SK-N-DZ (cell line): ENCODE measurements around the gene FBXO2.
"Not testable (repeated sequence)": the region's sequence is repeated elsewhere in the genome, so short reads cannot be mapped to it uniquely, and the experiment has no call there.

ENCODE experiments used
- DNase-seq: peaks from one replicate; pipeline ENCODE4 v3.0.0-alpha.2; 2015; ENCODE audit warnings: low spot score

Gene FBXO2

DNA sequence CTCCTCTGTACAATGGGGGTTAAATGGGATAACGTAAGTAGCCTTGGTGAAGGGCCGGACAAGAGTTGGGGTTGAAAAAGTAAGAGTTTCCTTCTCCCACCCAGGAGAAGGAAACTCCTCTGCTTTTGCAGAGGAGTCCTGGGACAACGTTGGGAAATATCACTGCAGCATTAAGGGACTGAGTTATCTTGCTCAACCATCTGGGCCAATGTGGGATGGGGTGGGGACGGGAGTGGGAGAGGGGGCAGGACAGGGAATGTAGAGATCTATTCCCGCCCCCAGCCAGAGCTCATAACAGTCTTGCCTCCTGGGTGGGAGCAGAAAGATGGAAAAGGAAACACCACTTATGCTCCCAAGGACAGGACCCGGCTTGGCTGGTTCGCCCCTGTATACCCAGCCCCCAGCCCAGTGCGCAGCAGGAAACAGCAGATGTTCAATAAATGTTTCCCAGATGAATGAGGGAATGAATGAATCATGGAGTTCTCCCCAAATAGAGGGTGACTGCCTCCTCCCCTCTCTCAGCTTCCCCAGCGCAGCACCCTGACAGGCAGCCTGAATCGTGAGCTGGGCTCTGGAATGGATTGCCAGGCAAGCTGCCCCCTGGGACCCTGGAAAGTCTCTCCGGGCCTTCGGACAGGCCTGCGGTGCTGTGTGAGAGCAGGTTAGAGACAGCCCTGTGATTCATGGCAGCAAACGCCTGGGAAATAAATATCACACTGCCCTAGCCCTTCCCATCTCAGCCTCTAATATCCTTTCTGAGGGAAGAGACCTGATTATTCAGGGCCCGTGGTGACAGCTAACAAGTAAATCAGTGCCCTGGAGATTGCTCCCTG lies 24.8 kb downstream of the FBXO2 start:
- peak; percentile 77 for DNase-seq

DNA sequence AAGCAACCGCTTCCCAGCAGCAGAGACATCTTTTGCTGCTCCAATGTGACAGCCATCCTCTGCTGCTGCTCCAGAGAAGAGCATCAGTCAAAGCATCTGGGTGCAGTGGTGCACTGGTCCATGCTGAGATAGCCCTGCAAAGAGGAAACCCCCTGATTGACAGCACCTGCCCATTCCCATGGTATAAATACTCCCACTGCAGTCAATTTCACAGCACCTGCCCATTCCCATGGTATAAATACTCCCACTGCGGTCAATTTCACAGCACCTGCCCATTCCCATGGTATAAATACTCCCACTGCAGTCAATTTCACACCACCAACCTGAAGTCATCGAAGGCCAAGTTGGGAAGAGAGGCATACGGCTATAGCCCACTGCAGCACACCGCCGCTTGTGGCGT lies 25.5 kb downstream of the FBXO2 start:
- no peak for DNase-seq

DNA sequence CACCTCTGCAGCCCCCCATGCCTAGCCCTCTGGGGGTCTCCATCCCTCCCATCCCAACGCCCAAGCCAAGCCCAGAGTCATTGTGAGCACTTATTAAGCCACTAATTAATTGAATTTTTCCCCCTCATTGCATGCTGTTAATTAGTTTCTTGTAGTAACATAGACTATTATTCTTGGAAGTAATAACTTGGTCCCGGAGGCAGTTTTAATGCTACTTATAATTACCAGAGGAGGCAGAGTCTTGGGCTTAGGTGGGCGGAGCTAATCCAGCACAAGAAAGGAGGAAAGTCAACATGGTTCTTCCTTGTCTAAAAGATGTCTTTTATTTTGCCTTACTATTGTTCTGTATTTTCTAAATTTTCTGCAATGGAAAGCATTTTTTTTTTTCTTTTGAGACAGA lies 27.7 kb downstream of the FBXO2 start:
- DNase-seq = no peak

DNA sequence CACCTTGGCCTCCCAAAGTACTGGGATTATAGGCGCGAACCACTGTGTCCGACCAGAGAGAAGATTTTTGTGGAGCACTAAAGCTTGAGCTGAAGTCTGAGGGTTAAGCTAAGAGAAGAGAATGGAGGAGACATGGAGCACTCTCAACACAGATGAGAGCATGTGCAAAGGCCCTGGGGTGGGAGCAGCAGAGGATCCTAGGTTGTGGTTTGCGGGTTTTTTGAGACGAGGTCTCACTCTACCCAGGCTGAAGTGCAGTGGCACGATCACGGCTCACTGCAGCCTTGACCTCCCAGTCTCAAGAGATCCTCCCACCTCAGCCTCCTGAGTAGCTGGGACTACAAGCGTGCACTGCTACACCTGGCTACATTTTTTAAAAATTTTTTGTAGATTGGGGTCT lies 30.5 kb downstream of the FBXO2 start:
- DNase-seq = no peak

GRCh38 chr1:11622398-11622797 lies 31.8 kb downstream of the FBXO2 start:
- no peak for DNase-seq

DNA sequence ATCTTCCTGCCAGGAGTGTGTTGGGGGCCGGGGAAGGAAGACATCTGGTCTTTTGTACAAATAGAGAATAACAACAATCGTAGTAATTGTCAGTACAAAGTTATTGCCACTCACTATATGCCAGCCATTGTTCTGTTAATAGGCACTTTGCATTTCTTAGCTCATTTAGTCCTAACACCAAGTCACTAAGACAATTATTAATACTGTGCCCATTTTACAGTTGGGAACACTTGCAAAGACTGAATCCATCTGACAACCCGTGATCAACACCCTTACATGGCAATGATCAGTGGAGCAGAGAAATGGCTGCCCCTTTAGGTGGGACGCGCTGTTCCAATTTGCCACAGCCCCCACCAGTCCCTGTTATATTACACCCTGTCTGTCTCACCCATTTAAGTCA lies 33.3 kb downstream of the FBXO2 start:
- no peak for DNase-seq

GRCh38 chr1:11620405-11620804 lies 33.8 kb downstream of the FBXO2 start:
- DNase-seq = no peak

DNA sequence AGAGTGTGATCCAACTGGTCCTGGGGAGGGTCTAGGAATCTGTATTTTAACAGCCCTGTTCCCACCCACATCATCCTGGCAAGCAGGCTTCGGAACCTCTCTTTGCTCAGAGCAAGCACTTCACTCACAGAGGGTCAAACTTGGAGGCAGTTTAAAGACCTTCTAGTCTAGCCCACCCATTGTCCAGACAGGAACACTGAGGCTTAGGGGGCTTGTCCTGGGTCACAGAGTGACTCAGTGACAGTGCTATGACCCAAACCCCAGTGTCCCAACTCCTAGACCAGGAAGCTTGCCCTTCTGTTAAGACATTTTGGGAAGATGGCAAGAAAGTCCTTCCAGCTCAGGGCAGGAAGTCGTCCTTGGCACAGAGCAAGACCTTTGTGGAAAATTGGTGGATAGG lies 36.5 kb downstream of the FBXO2 start:
- no peak for DNase-seq

DNA sequence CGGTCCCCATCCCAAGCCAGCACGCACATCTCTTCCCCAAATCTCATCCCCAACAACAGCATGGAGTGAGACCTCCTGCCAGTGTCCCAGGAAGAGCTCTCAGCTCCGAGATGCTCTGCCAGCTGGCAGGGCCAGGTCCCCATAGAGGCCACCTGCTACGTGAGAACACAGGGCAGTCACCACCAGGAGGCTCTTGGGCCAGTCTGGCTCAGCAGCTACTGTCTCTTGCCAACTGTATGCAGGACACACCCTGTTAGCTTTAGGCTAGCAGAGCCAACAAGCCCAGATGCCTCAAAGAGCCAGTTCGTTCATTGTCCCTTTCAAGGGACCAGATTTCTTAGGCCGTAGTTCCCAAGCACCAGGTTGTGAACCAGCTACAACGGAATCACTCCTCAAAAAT lies 36.9 kb downstream of the FBXO2 start:
- no peak for DNase-seq

GRCh38 chr1:11616766-11617165 lies 37.5 kb downstream of the FBXO2 start:
- no peak for DNase-seq

GRCh38 chr1:11615090-11615489 lies 39.1 kb downstream of the FBXO2 start:
- DNase-seq = no peak

DNA sequence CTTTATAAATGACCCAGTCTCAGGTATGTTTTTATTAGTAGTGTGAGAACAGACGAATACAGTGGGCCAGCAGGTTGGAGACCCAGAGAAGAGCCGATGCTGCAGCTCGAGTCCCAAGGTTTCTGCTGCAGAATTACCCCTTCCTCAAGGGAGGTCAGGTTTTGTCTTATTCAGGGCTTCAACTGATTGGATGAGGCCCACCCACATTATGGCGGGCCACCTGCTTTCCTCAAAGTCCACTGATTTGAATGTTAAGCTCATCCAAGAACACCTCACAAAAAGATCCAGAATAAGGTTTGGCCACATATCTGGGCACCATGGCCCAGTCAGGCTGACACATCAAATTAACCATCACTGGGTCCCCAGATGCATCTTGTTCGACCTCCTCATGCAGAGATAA lies 40.9 kb downstream of the FBXO2 start:
- no peak for DNase-seq

DNA sequence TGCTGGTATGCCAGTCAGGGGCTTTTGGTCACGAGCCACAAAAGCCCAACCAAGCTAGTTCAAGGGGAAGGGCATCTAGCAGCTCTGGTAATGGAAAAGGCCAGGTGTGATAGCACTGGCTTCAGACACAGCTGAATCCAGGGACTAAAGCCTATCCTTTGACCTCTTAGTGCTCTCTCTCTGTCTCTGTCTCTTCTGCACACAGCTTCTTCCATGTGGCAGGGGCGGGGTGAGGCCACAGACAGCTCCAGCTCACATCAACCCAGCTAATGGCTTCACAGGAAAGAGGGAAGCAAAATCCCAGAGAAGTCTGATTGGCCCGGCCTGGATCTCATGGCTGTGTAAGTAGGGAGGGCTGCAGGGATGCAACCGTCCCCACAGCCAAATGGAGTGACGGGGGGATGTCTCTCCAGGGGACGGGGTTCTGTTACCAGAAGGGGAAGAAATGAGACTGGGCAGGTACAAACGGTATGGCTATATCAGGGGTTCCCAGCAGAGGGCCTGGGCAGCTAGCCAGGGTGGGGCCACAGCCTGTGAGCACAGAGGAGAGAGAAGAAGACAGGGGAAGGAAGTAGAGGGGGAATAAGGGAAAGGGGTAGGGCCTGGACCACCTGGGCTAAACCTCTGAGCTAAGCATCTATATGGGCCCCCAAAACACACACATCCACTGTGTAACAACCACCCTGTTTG lies 42.4 kb downstream of the FBXO2 start:
- no peak for DNase-seq

DNA sequence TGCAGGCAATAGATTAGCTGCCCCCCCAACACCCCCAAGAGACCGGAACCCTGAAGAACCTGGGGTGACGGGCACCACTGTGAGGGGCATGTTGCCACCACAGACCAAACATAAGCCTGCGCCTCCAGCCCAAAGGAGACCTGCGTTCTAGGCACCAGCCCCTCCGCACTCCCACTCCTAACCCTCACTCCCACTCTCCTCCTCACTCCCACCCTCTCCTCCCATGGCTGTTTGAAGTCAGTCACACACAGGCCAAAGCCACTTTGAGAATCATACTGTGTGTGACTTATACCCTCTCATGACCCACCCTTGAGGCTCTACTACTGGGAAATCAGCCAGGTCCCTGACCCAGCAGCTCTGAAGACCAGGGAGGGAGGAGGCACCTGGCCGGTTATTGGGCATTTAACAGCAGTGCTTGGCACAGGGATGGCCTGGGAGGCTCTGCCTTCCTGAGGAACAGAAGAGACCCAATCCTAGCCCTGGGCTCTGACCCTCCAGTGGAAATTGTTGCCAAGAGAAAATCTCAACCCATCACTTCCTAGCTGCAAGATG lies 43.5 kb downstream of the FBXO2 start:
- DNase-seq = no peak

GRCh38 chr1:11609378-11609777 lies 44.9 kb downstream of the FBXO2 start:
- DNase-seq = not testable (repeated sequence)

DNA sequence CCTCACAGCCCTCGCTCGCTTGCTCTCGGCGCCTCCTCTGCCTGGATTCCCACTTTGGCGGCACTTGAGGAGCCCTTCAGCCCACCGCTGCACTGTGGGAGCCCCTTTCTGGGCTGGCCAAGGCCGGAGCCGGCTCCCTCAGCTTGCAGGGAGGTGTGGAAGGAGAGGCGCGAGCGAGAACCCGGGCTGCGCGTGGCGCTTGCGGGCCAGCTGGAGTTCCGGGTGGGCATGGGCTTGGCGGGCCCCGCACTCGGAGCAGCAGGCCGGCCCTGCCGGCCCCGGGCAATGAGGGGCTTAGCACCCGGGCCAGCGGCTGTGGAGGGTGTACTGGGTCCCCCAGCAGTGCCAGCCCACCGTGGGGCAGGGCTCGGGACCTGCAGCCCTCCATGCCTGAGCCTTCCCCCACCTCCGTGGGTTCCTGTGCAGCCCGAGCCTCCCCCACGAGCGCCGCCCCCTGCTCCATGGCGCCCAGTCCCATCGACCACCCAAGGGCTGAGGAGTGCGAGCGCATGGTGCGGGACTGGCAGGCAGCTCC lies 45.6 kb downstream of the FBXO2 start:
- not testable (repeated sequence) for DNase-seq

- DNase-seq = no peak
These were observed 47.5 kb downstream of the FBXO2 start for GRCh38 chr1:11606775-11607174.

DNA sequence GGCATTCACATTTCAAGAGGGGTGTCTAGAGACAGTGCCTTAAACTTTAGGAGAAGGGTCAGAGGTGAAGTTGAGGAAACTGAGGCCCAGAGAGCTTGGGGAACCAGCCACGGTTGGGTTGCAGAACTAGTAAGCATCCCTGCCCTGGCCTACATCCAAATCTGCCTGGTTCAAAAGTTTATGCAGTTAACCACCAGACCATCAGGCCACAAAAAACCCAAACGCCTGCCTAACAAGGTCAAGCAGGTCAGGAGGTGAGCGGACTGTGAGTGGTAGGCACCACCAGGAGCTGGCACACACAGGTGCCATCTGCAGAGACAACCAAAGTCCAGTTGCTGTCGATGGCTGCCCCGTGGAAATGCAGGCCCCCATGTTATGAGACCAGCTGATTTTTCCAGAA lies 51.2 kb downstream of the FBXO2 start:
- DNase-seq = no peak

DNA sequence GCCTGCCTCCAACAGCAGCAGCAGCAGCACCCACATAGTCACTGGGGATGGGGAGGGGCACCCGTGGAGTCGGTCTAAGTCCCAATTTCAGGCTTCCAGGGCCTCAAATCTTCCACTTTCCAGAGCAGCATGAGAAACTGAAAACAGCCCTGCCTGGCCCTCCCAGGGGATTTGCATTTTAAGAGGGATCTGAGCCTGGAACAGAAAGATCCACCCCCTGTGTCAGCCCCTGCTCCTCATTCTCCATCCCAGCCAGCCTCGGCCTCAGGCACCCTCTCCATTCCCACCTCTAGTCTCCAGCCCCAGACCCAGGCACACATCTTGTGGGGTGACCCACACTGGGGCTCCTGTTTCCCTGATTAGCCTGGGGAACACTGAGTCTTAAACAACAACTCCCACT lies 51.8 kb downstream of the FBXO2 start:
- no peak for DNase-seq

DNA sequence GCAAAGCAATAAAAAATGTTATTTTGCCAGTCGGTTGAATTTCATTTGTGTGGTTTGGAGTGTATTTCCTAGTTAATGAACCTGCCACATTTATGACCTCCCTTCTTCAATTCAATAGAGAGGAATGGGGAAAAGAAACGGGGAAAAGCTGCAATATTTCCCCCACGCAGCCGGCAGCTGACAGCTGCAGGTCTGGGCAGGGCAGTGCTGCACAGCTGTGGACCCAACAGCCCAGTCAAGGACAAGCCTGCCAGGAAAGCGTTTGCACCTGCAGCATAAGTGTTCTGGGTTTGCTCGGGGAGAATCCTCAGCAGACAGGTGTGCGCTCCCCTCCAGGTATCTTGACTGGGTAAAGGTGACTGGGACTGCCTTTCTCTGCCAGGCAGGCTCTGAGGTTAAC lies 53.4 kb downstream of the FBXO2 start:
- DNase-seq = no peak

DNA sequence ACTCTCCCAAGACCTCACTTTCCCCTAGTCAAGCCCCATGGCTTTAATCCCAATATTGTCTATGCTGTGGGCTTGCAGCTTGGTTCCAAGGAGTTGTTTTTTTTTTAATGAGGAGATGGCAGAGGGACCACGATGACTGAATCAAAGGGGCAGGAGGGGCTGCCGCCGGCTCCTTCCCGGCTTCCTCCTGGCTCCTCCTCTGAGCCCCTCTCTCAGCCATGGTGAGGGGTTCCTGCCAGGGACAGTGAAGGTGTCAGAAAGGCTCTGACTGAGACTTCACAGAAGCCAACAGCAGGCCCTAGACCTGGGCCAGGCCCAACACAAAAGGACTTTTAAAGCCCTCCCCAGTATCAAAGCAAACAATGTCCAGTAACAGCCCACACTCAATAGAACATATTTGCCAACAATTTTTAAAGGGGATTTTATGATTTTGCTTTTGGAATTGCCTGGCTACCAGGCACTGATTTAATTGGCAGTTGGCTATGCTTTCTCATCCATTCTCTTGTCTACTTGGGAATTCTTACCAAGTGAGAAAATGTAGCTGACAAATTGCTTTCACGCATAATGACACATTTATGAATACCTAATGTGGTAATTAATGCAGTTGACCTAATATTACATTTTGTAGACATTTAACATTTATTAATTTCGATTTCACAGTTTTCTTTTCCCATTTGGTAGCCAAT lies 54.2 kb downstream of the FBXO2 start:
- no peak for DNase-seq

DNA sequence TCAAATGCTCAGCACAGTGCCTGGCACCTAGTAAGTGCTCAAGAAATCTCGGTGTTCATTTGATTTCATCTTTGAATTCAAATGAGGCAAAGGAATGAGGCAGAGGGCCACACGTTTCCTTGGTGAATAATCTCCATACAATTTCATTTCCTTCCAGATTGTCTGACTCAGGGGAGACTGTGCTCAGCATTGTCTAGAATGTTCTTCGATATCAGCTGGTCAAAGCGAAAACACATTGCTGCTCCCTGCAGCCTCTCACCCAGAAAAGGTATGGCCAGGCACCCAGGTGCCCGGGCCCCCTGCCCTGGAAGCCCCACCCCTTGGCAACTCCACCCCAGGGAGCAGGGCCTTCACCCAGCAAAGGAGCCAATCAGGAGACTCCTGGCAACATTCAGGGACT lies 55.8 kb downstream of the FBXO2 start:
- no peak for DNase-seq
